Fibroblast of skin of back (primary cell): ENCODE data around the gene VWDE.
A peak's percentile ranks its signal among the peaks of the same experiment; 100 is the strongest.

Source experiments
- DNase-seq: peaks from one replicate; pipeline ENCODE4 v3.0.0-alpha.2; 2013

VWDE gene

DNA sequence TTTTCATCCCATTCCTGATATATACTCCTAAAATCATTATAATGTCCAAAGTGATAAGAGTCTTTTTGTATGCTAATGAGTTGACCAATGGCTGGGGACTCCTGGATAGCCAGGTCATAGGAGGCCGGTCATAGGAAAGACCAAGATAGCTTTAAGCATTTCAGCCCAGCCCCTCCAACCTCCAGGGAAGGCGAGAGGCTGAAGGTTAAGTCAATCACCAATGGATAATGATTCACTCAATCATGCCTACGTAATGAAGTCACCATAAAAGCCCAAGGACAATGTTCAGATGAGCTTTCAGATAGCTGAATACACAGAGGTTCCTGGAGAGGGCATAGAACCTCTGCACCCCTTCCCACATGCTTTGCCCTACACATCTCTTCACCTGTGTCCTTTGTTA lies 75.7 kb downstream of the VWDE start:
- no peak for DNase-seq

DNA sequence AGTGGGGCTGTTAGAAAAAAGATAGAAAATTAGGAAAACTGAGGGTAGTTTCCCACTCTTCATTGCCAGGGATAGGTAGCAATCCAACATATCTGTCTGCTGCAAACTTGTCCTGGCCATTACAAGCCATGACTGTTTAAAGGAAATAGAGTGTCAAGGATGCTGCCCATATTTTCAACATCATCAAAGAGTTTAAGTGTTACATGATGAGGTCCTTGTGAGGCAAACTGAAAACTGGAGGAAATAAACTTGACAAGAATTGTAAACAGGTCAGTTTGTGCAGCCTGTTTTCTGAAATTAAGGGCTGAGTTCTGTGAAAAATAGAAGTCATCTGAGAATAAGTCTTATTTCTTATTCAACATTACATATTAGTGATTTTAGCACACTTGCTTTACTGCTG lies 78.0 kb downstream of the VWDE start:
- no peak for DNase-seq

DNA sequence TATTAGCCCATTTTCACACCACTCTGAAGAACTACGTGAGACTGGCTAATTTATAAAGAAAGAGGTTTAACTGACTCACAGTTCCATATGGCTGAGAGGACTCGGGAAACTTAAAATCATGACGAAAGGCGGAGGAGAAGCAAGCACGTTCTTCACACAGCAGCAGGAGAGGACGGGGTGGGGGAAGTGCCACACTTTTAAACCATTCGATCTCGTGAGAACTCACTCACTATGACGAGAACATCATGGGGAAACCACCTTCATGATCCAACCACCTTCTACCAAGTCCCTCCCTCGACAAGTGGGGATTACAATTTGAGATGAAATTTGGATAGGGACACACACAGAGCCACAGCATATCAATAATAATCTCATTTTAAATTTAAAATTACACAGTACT lies 80.2 kb downstream of the VWDE start:
- DNase-seq: no peak

DNA sequence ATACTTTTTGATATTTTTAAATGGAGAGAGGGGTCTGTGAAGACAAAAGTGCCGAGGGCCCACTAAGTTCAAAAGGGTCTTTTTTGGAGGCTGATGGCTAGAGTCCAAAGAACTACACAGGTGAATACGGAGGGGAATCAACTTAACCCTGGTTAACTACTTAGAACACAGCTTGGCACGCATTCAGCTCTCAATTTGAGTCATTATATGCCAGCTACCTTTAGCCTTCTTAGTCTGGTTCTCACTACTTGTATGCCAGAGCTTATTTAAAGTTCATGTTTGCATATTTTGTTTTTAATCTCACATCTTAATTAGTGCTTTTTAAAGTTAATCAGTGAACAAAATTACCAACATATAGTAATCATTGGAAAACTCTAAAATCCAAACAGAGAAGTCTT lies 80.8 kb downstream of the VWDE start:
- no peak for DNase-seq

DNA sequence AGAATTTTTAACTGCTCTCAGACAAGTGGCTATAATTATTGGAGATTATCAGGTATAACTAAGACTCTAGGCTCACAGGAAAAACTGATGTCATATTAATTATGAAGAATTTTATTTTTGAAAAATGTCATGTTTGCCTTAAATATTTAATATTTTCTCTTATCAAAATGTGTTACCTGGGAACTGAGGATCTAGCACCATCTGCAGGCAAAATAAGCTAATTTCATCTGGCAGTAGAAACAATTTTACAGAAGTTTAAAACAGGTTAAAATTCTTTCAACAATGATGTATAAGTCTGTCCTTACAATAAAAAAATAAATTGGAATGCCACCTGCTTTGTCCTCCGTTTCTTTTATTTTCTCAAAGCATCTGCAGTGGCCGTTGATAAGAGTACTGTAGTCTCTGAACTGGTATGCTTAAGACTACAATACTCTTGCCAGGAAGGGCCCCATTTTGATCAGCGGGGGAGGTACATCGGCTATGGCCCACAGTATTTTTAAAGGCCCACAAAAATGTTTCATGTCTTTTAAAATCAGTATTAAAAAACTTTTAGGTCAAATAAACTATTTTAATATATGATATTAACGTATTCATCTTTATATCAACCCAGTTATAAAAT lies 81.3 kb downstream of the VWDE start:
- peak; percentile 7 for DNase-seq

DNA sequence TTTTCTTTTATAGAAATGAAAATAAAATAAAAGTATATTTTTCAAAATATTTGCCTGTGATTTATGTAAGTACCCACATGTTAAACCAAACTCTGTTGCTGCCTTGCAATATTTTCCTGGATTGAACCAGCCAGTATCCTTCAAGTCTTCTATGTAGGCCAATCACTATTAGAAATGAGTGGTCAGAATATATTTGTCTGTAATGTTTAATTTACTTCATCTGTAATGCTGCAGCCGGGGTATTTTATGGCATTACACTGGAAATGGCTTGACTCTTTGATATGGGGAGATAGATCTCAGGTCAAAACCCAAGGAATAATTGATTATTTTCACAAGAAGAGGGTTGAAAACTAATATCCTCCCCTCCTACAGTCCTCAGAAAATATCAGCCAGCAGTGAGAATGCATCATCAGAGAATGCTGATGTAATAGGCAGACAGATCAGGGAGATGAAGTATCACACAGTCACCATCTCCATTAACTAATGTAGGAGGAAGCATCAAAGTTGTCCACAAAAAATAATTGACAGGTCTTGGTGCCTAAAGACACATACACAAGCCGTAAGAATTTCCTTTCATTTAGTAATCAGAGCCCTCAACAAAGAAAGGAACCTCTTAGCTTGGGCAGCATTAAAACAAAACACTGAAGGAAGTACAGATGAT lies 82.5 kb downstream of the VWDE start:
- DNase-seq: peak; percentile 5

DNA sequence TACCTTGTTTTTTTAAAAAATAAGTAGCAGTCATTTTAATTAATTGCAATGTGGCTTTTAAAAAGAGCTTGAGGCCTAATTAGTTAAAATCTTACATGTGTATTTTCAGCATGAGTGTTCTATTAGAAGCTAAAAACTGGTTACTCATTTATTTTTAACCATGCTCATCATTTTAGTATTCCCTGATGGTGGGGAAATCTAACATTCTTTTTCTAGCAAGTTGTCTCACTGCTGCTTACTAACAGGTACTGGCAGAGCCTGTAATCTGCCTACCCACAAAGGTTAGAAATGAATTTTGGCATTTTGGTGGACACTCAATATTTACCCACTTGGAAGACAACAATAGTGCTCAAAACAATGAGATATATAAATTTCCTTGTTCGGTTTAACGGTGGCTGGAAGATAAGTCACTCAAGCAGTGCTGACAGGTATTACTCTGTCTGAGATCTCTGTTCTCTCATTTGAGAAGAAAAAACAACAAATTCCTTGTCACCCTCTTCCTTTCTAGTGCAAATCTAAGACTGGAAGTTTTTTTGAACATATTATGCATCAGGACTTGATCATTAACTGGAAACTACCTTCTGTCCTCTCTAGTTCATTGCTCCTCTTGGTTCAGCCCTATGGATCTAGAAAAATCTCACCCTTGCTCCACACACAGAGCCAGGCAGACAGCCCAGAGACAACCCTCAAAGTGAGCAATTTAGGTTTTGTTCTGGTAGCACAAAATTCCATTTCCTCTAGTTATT lies 83.3 kb downstream of the VWDE start:
- DNase-seq: no peak

DNA sequence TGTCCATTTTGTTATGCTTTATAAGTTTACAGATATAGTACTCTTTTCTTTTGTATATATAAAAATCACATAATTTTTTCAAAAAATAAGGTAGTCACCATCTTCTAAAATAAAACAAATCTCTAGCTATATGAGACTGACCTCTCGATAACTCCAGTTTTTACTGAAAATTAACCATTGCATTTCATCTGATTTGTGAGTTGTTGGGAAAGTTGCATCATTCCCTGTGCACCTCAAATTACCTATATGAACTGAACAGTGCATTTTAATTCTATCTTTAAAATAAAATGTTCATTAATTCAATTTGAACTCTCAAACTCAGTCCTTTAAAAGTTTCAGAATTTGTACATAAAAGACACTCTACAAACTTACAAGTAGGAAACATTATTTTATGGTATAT lies 86.0 kb downstream of the VWDE start:
- DNase-seq: no peak

DNA sequence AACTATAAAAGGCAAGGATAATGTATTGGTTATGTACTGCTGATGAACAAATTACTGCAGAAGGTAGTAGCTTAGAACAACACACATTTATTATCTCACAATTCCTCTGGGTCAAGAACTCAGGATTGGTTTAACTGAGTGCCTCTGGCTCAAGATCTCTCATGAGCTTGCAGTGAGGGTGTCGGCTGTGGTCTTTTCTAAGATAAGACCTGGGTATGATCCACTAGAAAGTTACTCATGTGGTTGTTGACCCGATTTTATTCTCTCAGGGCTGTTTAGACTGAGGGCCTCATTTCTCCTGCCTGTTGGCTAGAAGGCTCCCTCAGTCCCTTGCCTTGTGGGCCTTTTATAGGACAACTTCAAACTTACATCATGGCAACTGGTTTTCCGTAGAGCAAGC lies 86.7 kb downstream of the VWDE start:
- DNase-seq: no peak

DNA sequence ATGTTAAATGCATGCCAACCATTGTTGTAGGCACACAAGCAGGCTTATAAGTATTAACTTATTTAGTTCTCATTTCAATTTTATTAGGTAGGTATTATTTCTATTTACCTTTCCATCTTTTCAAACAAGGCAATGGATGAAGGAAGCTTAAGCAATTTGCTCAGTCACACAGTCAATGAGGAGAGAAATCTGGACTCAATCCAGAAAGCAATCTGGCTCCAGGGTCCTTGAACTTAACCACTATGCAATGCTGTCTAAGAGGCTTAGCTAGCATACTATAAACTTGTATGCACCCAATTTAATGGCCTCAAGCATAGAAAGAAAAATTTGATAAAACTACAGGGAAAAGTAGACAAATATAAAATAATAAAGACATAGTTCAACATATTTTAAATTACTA lies 88.6 kb downstream of the VWDE start:
- DNase-seq: no peak

DNA sequence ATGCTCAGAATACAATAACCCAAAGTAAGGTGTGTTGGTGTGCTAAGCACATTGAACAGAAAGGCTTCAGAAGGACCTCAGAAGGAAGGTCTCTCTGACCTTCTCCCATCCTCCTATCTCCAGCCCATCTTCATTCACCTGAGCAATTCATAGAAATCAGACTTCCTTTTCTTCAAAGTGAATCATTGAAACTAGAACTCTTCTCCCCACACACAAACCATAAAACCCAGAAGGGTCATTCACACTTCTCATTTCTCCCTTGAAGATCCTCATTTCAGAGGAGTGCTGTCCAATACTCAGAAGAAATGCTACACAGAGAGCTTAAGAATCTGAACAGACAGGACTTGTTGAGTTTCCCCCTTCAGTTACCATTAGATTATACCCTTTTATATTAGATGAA lies 89.5 kb downstream of the VWDE start:
- DNase-seq: no peak

DNA sequence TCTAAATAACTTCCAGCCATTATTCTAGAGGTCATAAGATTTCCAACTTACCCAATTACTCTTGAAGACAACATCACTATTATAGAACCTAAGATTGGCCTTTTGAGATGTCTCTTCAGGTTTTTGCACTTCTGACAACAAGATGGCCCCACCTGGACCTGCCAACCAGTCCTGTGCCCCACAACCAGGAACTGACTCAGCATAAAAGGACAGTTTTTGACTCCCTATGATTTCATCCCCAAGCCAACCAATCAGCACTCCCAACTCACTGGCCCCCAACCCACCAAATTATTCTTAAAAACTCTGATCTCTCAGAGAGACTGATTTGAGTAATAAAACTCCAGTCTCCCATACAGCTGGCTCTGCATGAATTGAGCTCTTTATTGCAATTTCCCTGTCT lies 98.2 kb downstream of the VWDE start:
- no peak for DNase-seq

DNA sequence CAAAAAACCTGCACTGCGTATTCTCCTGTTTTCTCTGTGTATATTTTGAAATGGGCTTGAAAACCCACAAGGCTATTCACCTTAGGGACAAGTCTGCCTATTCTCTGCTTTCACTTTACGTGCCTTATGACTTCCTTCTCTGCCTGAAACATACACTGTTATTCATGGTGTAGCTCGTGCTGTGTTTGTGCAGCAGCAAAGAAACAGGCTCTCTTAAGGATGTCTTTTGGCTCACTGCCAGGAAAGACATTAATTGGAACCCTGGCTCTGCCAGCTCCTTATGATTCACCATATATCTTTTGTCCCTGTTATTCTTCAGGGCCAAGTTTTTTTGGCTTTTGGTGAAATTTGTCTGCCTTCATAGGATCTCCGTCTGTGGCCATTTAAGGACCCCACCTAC lies 100.2 kb downstream of the VWDE start:
- DNase-seq: no peak

DNA sequence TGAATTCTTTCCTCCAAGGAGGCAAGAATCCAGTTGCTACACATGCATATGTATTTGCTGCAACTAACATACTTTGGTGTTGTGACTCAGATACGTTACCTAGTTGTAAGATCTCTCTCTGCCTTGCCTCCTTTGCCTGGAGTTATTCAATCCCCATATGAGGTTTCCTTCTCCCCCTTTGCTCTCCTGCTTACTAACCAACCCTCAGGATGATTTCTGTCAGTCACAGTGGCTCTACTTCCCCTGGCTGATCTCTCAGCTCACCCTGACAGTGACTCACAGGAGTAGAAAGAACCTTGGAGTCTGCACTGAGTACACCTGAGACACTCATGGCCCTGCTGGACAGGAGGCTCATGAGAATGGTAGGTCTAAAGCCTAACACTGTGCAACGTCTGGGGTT lies 100.6 kb downstream of the VWDE start:
- DNase-seq: no peak

DNA sequence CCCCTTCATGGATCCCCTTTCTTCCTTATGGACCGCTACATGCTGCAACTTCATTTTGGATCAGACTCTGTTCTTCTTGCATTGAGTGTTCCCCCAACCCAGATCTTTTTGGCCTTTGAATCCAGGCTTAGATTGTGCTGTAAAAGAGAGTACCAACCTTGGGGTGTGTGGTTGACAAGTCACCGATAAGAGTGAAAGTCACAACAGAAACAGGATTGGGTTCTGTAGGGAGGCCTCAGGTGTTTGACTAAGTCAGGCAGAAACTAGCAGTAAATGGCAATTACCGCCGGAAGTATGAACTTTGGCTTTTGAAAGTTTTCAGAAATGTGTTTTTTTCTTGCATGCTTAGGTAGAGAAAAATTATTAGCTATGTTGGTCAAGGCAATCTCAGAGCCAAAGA lies 103.2 kb downstream of the VWDE start:
- no peak for DNase-seq

DNA sequence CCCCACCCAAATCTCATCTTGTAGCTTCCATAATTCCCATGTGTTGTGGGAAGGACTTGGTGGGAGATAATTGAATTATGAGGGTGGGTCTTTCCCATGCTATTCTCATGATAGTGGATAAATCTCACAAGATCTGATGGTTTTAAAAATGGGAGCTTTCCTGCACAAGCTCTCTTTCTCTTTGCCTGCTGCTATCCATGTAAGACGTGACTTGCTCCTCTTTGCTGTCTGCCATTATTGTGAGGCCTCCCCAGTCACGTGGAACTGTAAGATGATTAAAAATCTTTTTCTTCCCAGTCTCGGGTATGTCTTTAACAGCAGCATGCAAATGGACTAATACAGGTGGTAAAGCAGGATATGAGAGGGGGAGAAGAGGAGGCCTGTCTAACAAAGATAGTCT lies 104.3 kb downstream of the VWDE start:
- no peak for DNase-seq

DNA sequence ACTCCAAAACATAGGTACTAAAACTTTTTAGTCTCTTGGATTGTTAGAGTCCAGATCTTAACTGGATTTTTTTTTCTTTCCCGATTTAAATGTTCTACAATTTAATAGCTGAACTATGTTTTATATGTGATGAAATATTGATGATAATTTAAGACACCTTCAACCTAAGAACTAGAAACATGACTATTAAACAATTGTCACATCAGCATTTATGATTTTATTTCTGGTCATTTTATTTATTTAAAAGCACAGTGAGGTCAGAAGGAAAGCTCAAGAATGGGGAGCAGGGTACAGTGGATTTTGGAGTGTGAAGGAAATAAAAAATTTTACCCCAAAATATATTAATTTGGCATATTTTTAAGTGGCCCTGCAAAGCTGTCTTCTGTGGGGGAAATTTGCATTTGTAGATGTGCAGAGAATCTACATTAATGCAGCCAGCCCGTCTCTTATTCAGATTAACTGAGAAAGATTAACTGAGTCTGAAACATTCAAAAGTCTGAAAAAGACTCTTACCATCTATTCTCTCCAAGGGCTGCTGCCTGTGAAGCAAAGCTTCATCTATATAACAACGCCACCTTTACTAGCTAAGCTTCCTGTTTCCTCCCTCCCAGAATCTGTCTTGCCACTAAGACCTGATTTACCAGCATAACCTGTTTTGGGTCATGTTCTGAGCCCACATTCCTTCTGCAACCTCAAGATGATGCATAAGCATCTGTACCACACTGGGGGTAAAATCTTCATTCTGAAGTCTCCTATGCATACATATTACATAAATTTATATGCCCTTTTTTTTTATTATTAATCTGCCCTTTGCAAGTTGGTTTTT lies 106.2 kb downstream of the VWDE start:
- no peak for DNase-seq

DNA sequence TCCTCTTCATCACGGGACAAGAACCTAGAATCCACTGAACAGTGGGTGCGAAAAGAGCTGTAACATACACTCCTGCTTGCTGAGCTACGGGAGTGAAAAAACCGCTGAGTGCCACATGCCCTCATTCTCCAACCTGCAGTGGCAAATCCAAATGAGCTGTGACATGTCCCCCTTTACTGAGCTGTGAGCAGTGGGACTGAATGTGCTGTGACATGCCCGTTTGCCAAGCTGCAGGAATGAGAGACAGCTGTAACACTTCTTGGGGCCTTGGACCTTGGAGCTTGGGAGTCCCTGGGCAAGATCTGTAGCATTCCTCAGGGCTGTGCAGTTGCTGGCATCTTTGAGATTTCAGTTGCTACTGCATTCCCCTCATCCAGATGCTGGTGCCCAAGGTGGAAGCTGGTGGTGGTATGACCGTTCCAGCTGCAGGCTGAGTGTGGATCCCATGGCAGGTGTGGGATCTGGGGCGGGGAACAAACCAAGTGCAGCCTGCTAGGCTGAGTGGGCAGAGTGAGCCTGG lies 107.6 kb downstream of the VWDE start:
- no peak for DNase-seq

DNA sequence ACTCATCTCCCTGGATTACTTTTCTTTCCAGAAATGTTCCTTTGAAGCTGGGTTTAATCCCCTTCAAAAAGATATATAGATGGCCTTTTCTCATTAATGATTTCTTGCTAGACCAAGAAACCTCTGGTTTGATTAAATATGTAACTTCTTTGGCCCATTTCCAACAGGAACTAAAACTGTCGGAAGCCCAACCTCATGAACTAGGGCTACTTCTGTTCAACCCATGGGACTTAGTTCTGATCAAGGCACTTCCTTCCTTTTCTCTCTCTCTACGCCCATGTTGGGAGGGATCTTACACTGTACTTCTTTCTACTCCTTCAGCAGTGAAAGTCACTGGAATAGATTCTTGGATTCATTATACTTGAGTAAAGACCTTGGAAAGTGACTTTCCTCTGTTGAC lies 109.0 kb downstream of the VWDE start:
- no peak for DNase-seq

DNA sequence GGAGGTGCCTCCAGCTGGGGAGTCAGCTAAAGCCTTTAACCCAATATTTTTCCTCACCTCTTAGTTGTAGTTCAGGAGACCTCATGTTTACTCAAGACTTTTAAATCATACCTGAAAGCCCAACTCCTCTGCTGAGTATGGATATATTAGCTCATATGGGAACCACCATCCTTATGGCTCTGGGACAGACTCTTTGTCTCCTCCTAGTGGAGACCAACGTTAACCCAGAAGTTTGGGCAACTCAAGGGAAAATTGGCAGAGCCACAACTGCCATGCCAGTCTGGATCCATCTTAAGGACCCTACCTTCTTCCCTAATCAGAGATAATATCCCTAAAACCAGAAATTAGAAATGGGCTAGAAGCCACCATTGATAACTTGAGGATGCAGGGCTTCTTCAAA lies 111.8 kb downstream of the VWDE start:
- DNase-seq: no peak

DNA sequence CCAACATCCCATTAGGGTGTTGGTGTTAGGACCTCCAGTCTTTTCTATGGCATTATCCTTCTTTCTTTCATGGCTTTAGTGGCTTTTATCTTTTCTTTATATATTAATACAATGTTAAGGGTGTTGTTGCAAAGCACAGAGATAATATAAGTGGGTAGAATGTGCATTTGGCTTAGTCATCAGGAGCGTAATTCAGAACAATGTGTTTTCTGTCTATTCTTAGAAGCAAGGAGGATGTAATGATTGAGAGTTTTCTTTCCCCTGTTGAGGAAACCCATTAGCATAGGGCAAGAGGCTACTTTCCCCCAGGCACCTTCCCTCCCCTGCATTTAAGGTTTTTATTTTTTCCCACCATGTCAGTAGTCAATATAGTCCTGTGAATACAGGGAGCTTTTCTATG lies 112.9 kb downstream of the VWDE start:
- DNase-seq: no peak

DNA sequence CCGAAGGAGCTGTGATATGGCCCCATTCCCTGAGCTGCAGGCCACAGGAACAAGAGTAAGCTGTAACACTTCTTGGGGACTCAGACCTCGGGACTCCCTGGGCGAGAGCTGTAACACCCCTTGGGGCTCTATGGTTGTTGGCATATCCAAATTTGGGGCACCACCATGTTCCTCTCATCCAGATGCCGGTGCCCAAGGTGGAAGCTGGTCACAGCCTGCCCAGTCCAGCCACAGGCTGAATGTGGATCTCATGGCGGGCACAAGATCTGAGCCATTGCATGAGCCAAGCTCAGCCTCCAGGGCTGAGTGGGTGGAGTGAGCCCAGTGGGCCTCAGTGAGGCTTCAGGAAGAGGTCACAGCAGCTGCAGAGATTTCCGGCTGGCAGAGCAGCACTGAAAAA lies 113.7 kb downstream of the VWDE start:
- DNase-seq: no peak

DNA sequence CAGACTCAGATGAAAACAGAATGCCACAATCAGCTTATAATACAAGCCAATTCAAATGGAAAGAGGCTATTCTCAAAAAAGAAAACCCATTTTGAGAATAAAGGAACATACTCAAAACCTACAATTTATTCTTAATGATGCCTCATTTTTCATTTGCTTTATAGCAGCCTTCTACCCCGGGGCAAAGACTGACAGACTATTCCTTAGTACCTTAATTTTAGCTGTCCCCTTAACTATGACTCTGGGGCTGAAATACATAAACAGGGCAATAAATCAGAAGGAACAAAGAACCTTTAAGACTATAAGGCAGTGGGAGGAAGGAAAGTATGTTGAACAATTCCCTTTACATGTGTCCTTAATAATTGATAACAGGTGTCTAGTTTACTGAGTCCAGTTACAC lies 115.8 kb downstream of the VWDE start:
- no peak for DNase-seq
